HG02642 (cell line): ENCODE measurements around the gene HSPA12B.

Experiments used
- ATAC-seq: cut with Tn5 transposase; IDR thresholded peaks from one replicate; pipeline ENCODE4 v1.9.1; 2021; ENCODE audit warnings: mild to moderate bottlenecking; ENCODE audit not compliant: unreplicated experiment, poor library complexity

HSPA12B gene

GRCh38 chr20:3727401-3728021 lies 5.0 kb upstream of the HSPA12B start:
- no peak for ATAC-seq

- no peak for ATAC-seq
Observed at GRCh38 chr20:3728354-3728753, 4.1 kb upstream of the HSPA12B start.

GRCh38 chr20:3728876-3729275 lies 3.6 kb upstream of the HSPA12B start:
- ATAC-seq = no peak

- no peak for ATAC-seq
Observed at GRCh38 chr20:3729378-3729777, 3.1 kb upstream of the HSPA12B start.

- ATAC-seq = no peak
Observed at GRCh38 chr20:3729811-3730540, 2.5 kb upstream of the HSPA12B start.

GRCh38 chr20:3730803-3731672 lies 1.4 kb upstream of the HSPA12B start:
- no peak for ATAC-seq

GRCh38 chr20:3731944-3732326 lies 550 bp upstream of the HSPA12B start:
- no peak for ATAC-seq

GRCh38 chr20:3733119-3733995 lies 872 bp downstream of the HSPA12B start:
- ATAC-seq = no peak

GRCh38 chr20:3734111-3734843 lies 1.8 kb downstream of the HSPA12B start:
- ATAC-seq = no peak

GRCh38 chr20:3735768-3736167 lies 3.3 kb downstream of the HSPA12B start:
- ATAC-seq = no peak

- no peak for ATAC-seq
Observed at GRCh38 chr20:3738111-3739053, 5.9 kb downstream of the HSPA12B start.

- ATAC-seq = no peak
Observed at GRCh38 chr20:3739054-3739925, 6.8 kb downstream of the HSPA12B start.

GRCh38 chr20:3739926-3740451 lies 7.5 kb downstream of the HSPA12B start:
- ATAC-seq = no peak

- no peak for ATAC-seq
Observed at GRCh38 chr20:3740615-3741301, 8.3 kb downstream of the HSPA12B start.

GRCh38 chr20:3741836-3742458 lies 9.5 kb downstream of the HSPA12B start:
- ATAC-seq = no peak

GRCh38 chr20:3743251-3743650 lies 10.8 kb downstream of the HSPA12B start:
- no peak for ATAC-seq
